Epithelial cell of prostate (primary cell): ENCODE measurements around the gene SOD2.

Experiments
- DNase-seq: peaks from one replicate; pipeline ENCODE4 v3.0.0-alpha.2; 2011; ENCODE audit warnings: low read depth, low spot score
- H3K27ac ChIP-seq: fragments of 450-650 bp; 2 replicates; pipeline ENCODE4 v1.5.1; 2017; ENCODE audit warnings: mild to moderate bottlenecking

The SOD2 gene

GRCh38 chr6:159646733-159647132 lies 46.3 kb downstream of the SOD2 start:
- H3K27ac ChIP-seq = no peak overlapping the region
- peak; percentile 29 for DNase-seq

DNA sequence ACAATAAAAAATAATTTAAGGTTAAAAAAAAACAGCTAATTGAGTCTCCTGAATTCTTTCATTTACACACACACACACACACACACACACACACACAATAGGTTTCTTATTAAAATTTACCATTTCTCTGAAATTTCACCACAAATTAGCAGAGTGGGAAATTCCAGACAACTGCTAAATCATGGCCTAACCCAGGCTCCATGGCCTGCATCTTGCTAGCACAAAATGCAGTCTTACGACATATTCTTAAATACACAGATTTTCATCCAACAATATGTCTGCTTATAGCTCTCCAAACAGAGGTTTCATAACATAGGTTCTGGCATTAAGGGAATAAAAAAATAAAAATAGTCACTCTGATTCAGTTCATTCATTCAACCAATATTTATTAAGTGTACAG lies 46.9 kb downstream of the SOD2 start:
- H3K27ac ChIP-seq = no peak overlapping the region
- no peak for DNase-seq

- H3K27ac ChIP-seq = no peak overlapping the region
- DNase-seq = no peak
Observed at GRCh38 chr6:159645640-159646039, 47.4 kb downstream of the SOD2 start.
